A549 treated with ZK216348 at 1 μM for 4 hours (cell line): Measurements from ENCODE around the gene LAIR1. TPM values are rescaled to one million over a fixed set of nuclear protein-coding genes. Genes with fewer than 3 reads are reported as not detected.

Source experiments
- total RNA-seq: library from RNA; stranded (reverse); fragments of 200-300 nt; extraction: Qiagen RNA extraction; gene quantifications from 5 replicates; pipeline ENCODE4 v1.2.3, GENCODE V29; 2022; ENCODE audit warnings: low read depth

Gene LAIR1
- total RNA-seq, result not detected in 5 replicates

DNA sequence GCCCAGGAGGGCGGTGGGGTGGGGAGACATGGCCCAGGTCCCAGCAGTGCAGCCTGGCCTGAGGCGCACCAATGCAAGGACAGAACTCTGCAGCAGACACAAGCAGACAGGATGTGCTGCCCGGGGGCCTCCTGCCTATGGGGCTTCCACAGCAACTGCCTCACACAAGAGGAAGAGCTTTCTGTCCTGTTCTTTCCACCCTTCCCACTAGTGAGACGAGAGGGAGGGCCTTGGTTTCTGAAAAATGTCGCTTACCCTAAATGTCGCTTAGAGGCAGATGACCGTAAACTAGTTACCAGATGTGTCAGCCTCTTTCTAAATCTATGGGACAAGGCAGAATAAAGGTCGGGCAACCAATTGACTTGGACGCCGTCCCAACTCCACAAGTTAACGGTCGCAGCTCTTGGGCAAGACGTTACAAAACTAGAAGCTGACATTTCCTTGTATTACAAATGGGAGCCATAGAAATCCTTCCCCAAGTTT is at the start of gene LAIR1:
TSS of gene LAIR1 (minus strand) at position 157 of the 483 bp plus-strand sequence. CDS start at position 30, 127 bp downstream.

DNA sequence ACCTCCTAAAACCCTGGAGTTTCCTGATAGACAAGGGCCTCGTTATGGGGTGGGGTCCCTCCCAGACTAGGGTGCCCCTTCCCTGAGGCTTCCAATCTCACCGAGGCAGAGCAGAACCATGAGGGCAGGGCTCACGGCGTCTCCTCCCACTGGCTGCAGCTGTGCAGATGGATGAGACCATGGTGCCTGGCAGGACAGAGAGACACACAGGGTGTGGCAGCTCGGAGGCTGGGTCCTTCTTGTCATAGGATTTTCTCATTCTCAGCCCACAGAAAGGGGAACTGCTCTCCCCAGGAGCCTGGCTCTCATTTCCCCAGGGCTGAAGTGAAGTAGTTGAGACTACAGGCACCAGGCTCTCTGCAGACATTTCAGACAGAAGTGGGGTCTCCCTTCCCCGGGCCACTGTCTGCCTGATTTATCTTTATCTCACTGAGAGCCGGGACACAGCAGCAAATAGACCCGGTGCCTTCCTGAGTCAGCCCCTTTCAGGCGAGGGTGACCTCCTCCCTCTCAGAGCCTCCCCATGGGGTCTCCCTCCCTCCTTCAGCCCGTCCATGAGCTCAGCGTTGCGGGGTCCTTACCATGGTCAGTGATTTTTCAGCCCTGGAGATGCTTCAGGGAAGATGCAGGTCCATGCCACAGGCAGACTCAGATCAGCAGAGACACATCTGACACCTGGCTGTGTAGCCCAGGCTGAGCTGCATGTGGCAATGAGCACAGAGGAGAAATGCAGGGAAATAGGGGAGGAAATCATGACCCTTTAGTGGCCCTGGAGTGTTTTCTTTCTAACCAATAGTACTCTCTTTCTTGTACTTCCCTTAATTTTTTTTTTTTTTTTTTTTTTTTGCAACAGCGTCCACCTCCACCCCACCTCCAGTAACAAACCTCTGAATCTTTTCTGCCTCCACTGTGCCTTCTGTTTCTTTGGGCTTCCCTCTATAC is 52.0 kb downstream of the LAIR1 start, which contains the start of gene LILRA5:
TSS of gene LILRA5 (minus strand) at position 731 of the 942 bp plus-strand sequence. CDS start at position 584, 147 bp downstream.

Other genes starting within 250 kb of the LAIR1 start
- gene TFPT, start 249.3 kb downstream of the LAIR1 start, total RNA-seq, result 19.8 to 27.0 TPM (median 21.7 TPM) in 5 replicates
- gene PRPF31, start 249.2 kb downstream of the LAIR1 start, total RNA-seq, result 105 to 128 TPM (median 113 TPM) in 5 replicates
- gene CNOT3, start 227.2 kb downstream of the LAIR1 start, total RNA-seq, result 51.6 to 72.5 TPM (median 70.4 TPM) in 5 replicates
- 7.9 to 9.8 TPM (median 8.4 TPM) in 5 replicates for gene LENG1, start 205.2 kb downstream of the LAIR1 start, total RNA-seq
- gene TMC4, start 191.8 kb downstream of the LAIR1 start, total RNA-seq, result 1.5 to 2.8 TPM (median 1.6 TPM) in 5 replicates
- 91.3 to 177 TPM (median 147 TPM) in 5 replicates for gene MBOAT7, start 175.4 kb downstream of the LAIR1 start, total RNA-seq
- gene TSEN34, start 173.6 kb downstream of the LAIR1 start, total RNA-seq, result 69.8 to 130 TPM (median 119 TPM) in 5 replicates
- gene RPS9, start 164.1 kb downstream of the LAIR1 start, total RNA-seq, result 1,924 to 2,379 TPM (median 2,180 TPM) in 5 replicates
- 0.07 to 0.24 TPM (median 0.14 TPM) in 4 of 5 replicates, not detected in the other for gene LILRB3, start 141.9 kb downstream of the LAIR1 start, total RNA-seq
- gene LILRA6, start 122.1 kb downstream of the LAIR1 start, total RNA-seq, result 0.09 TPM in 1 of 5 replicates, not detected in the others
- gene LILRB5, start 107.7 kb downstream of the LAIR1 start, total RNA-seq, result 0.04 TPM in 1 of 5 replicates, not detected in the others
- 0.05 to 0.14 TPM (median 0.05 TPM) in 3 of 5 replicates, not detected in the others for gene LILRB2, start 83.8 kb downstream of the LAIR1 start, total RNA-seq
- gene LILRA5, start 51.8 kb downstream of the LAIR1 start, total RNA-seq, result not detected in 5 replicates
- gene LILRA4, start 25.8 kb downstream of the LAIR1 start, total RNA-seq, result not detected in 5 replicates
- 0.08 to 0.15 TPM in 2 of 5 replicates, not detected in the others for gene TTYH1, start 50.5 kb upstream of the LAIR1 start, total RNA-seq
- gene LENG8, start 84.3 kb upstream of the LAIR1 start, total RNA-seq, result 52.4 to 151 TPM (median 125 TPM) in 5 replicates
- 3.0 to 8.6 TPM (median 7.8 TPM) in 5 replicates for gene LENG9, start 98.8 kb upstream of the LAIR1 start, total RNA-seq
- gene CDC42EP5, start 108.4 kb upstream of the LAIR1 start, total RNA-seq, result 0.18 to 0.31 TPM in 2 of 5 replicates, not detected in the others
- not detected in 5 replicates for gene LAIR2, start 137.9 kb upstream of the LAIR1 start, total RNA-seq
- gene LILRA2, start 208.9 kb upstream of the LAIR1 start, total RNA-seq, result 0.09 TPM in 1 of 5 replicates, not detected in the others
- gene LILRA1, start 228.7 kb upstream of the LAIR1 start, total RNA-seq, result not detected in 5 replicates